ENCODE data around the gene SIGLEC11.
"Not testable (repeated sequence)": the region's sequence is repeated elsewhere in the genome, so short reads cannot be mapped to it uniquely, and the experiment has no call there.

The SIGLEC11 gene

GRCh38 chr19:49960980-49961379 lies at the start of gene SIGLEC11:
Gene SIGLEC11 (minus strand): TSS chr19:49961172. CDS start chr19:49961081, 91 bp downstream.
- in situ Hi-C loops (cut with MboI; ENCODE audit: low sequenced_read_pairs) = not testable (repeated sequence)

- in situ Hi-C loops (cut with MboI; ENCODE audit: low sequenced_read_pairs) = no loop called here
These were observed 47.6 kb upstream of the SIGLEC11 start for GRCh38 chr19:50008532-50008931.

GRCh38 chr19:50007947-50008346 lies 47.0 kb upstream of the SIGLEC11 start:
- in situ Hi-C loops (cut with MboI; ENCODE audit: low sequenced_read_pairs) = no loop called here

GRCh38 chr19:50007170-50007569 lies 46.2 kb upstream of the SIGLEC11 start:
- in situ Hi-C loops (cut with MboI; ENCODE audit: low sequenced_read_pairs) = no loop called here

GRCh38 chr19:50005428-50005827 lies 44.5 kb upstream of the SIGLEC11 start:
- in situ Hi-C loops (cut with MboI; ENCODE audit: low sequenced_read_pairs) = no loop called here

GRCh38 chr19:50003810-50004419 lies 42.9 kb upstream of the SIGLEC11 start:
- in situ Hi-C loops (cut with MboI; ENCODE audit: low sequenced_read_pairs) = no loop called here

- in situ Hi-C loops (cut with MboI; ENCODE audit: low sequenced_read_pairs) = no loop called here
These were observed 42.3 kb upstream of the SIGLEC11 start for GRCh38 chr19:50003254-50003788.

GRCh38 chr19:50002386-50002960 lies 41.5 kb upstream of the SIGLEC11 start:
- in situ Hi-C loops (cut with MboI; ENCODE audit: low sequenced_read_pairs) = no loop called here

- in situ Hi-C loops (cut with MboI; ENCODE audit: low sequenced_read_pairs) = no loop called here
These were observed 40.8 kb upstream of the SIGLEC11 start for GRCh38 chr19:50001775-50002174.

GRCh38 chr19:50000841-50001557 lies 40.0 kb upstream of the SIGLEC11 start:
- in situ Hi-C loops (cut with MboI; ENCODE audit: low sequenced_read_pairs) = no loop called here

GRCh38 chr19:50000038-50000840 lies 39.3 kb upstream of the SIGLEC11 start:
- in situ Hi-C loops (cut with MboI; ENCODE audit: low sequenced_read_pairs) = no loop called here

GRCh38 chr19:49999371-50000010 lies 38.5 kb upstream of the SIGLEC11 start:
- in situ Hi-C loops (cut with MboI; ENCODE audit: low sequenced_read_pairs) = no loop called here

- in situ Hi-C loops (cut with MboI; ENCODE audit: low sequenced_read_pairs) = no loop called here
These were observed 36.7 kb upstream of the SIGLEC11 start for GRCh38 chr19:49997709-49998108.

GRCh38 chr19:49988433-49988832 lies 27.5 kb upstream of the SIGLEC11 start:
- in situ Hi-C loops (cut with MboI; ENCODE audit: low sequenced_read_pairs) = no loop called here

GRCh38 chr19:49988007-49988406 lies 27.0 kb upstream of the SIGLEC11 start:
- in situ Hi-C loops (cut with MboI; ENCODE audit: low sequenced_read_pairs) = no loop called here

- in situ Hi-C loops (cut with MboI; ENCODE audit: low sequenced_read_pairs) = no loop called here
These were observed 26.3 kb upstream of the SIGLEC11 start for GRCh38 chr19:49987159-49987698.

- in situ Hi-C loops (cut with MboI; ENCODE audit: low sequenced_read_pairs) = no loop called here
These were observed 25.4 kb upstream of the SIGLEC11 start for GRCh38 chr19:49986354-49986753.

- in situ Hi-C loops (cut with MboI; ENCODE audit: low sequenced_read_pairs) = no loop called here
These were observed 24.9 kb upstream of the SIGLEC11 start for GRCh38 chr19:49985871-49986270.

GRCh38 chr19:49984491-49984890 lies 23.5 kb upstream of the SIGLEC11 start:
- in situ Hi-C loops (cut with MboI; ENCODE audit: low sequenced_read_pairs) = no loop called here

GRCh38 chr19:49983645-49984229 lies 22.8 kb upstream of the SIGLEC11 start:
- in situ Hi-C loops (cut with MboI; ENCODE audit: low sequenced_read_pairs) = no loop called here

All from HL-60/S4 treated with retinoic acid at 250 ng/mL for 4 days and 3 days (cell line).